RWPE2 (cell line): ENCODE data around the gene SPCS1.

Experiments used
- ATAC-seq: fragments of 200-7000 bp; cut with Tn5 transposase; 3 replicates; pipeline ENCODE4 v1.9.1; 2021; ENCODE audit warnings: low read depth
- DNase-seq: peaks from one replicate; pipeline ENCODE4 v3.0.0-alpha.2; 2020; ENCODE audit warnings: low spot score
- H3K27ac ChIP-seq: fragments of 450-650 bp; 2 replicates; pipeline ENCODE4 v1.5.1; 2017; ENCODE audit warnings: mild to moderate bottlenecking; ENCODE audit not compliant: poor library complexity, severe bottlenecking
- H3K27me3 ChIP-seq: fragments of 250-450 bp; sonication (Bioruptor Pico); 2 replicates; pipeline ENCODE4 v1.5.1; 2021; ENCODE audit warnings: mild to moderate bottlenecking, moderate library complexity; ENCODE audit not compliant: insufficient read depth, poor library complexity, severe bottlenecking
- H3K36me3 ChIP-seq: fragments of 250-450 bp; sonication (Bioruptor Pico); 2 replicates; pipeline ENCODE4 v1.5.1; 2020; ENCODE audit warnings: low read depth, mild to moderate bottlenecking, moderate library complexity
- H3K4me1 ChIP-seq: fragments of 250-450 bp; sonication (Bioruptor Pico); 2 replicates; pipeline ENCODE4 v1.5.1; 2021; ENCODE audit warnings: mild to moderate bottlenecking, moderate library complexity; ENCODE audit not compliant: insufficient read depth, poor library complexity, severe bottlenecking
- H3K4me3 ChIP-seq: fragments of 250-450 bp; sonication (Bioruptor Pico); 2 replicates; pipeline ENCODE4 v1.5.1; 2021; ENCODE audit warnings: mild to moderate bottlenecking, moderate library complexity; ENCODE audit not compliant: severe bottlenecking
- H3K9me3 ChIP-seq: fragments of 250-450 bp; sonication (Bioruptor Pico); 2 replicates; pipeline ENCODE4 v1.5.1; 2021; ENCODE audit warnings: mild to moderate bottlenecking, moderate library complexity; ENCODE audit not compliant: severe bottlenecking
- TF ChIP-seq, protein P1 (sequence below): fragments of 450-650 bp; IDR thresholded peaks from one replicate; pipeline ENCODE4 v1.5.1; 2017; ENCODE audit warnings: mild to moderate bottlenecking, moderate library complexity; ENCODE audit not compliant: poor library complexity, severe bottlenecking

SPCS1 gene

DNA sequence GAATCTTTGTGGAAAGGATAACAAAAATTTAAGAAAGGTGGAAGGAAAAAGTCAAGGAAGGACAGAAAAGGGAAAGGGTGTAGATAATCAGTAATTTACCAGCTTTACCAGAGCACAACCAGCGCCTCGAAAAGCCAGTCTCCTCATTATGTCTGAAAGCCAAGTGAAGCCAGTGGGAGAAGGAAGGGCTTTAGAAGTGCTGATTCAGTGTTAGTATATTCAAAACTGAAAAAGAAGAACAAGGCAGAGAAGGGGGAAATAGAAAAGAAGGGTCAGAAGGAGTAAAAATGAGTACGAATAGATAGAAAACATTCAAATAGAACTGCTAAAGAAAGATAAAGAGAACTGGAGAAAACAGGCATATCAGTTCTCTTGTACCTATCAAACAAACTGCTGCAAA, 24.3 kb upstream of the SPCS1 start:
- no peak for ATAC-seq
- H3K27me3 ChIP-seq = no peaks in the 10 kb centered on the region
- DNase-seq = no peak
- peaks cover 54% of the 10 kb centered on the region for H3K36me3 ChIP-seq
- TF ChIP-seq, protein P1, sequence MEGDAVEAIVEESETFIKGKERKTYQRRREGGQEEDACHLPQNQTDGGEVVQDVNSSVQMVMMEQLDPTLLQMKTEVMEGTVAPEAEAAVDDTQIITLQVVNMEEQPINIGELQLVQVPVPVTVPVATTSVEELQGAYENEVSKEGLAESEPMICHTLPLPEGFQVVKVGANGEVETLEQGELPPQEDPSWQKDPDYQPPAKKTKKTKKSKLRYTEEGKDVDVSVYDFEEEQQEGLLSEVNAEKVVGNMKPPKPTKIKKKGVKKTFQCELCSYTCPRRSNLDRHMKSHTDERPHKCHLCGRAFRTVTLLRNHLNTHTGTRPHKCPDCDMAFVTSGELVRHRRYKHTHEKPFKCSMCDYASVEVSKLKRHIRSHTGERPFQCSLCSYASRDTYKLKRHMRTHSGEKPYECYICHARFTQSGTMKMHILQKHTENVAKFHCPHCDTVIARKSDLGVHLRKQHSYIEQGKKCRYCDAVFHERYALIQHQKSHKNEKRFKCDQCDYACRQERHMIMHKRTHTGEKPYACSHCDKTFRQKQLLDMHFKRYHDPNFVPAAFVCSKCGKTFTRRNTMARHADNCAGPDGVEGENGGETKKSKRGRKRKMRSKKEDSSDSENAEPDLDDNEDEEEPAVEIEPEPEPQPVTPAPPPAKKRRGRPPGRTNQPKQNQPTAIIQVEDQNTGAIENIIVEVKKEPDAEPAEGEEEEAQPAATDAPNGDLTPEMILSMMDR = no peak
- H3K4me3 ChIP-seq = no peak overlapping the region
- H3K27ac ChIP-seq = peak overlapping the region; percentile 18
- no peaks in the 10 kb centered on the region for H3K9me3 ChIP-seq
- peaks cover 7% of the 10 kb centered on the region for H3K4me1 ChIP-seq

DNA sequence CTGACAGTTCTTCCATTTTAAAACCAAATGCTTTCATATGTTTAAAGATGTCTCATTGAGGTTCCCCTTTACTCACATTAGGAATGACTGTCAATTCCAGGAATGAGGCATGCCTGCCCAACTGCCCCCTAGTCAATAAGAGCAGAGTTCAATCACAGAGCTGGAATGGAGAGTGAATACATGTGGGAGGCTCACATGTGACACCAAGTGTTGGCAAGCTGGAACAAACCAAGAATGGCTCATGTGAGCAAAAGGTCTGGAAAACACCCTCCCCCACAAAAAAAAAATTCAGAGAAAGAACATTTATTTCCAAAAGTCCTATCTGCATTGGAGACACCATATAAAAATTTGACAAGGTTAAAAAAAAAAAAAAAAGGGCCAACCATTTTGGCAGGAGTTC, 23.9 kb upstream of the SPCS1 start:
- peaks cover 11% of the 10 kb centered on the region for H3K4me1 ChIP-seq
- TF ChIP-seq, protein P1 = peak; percentile 59
- ATAC-seq (peak; percentile 46), DNase-seq (no peak)
- peak overlapping the region; percentile 18 for H3K27ac ChIP-seq
- H3K9me3 ChIP-seq = no peaks in the 10 kb centered on the region
- no peaks in the 10 kb centered on the region for H3K27me3 ChIP-seq
- no peak overlapping the region for H3K4me3 ChIP-seq
- H3K36me3 ChIP-seq = peaks cover 54% of the 10 kb centered on the region

DNA sequence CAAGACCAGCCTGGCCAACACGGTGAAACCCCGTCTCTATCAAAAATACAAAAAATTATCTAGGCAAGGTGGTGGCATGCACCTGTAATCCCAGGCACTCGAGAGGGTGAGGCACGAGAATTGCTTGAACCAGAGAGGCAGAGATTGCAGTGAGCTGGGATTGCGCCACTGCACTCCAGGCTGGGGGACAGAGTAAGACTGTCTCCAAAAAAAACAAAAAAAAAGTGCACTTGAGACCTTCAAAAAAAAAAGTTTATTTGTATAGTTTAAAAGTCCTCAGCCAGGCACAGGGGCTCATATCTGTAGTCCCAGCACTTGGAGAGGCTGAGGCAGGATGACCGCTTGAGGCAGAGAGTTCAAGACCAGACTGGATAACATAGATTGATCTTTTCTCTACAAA, 22.3 kb upstream of the SPCS1 start:
- Histone ChIP-seq H3K9me3 (no peaks in the 10 kb centered on the region), H3K27ac (no peak overlapping the region), H3K4me3 (no peak overlapping the region), H3K36me3 (peaks cover 57% of the 10 kb centered on the region), H3K4me1 (peaks cover 18% of the 10 kb centered on the region), H3K27me3 (no peaks in the 10 kb centered on the region)
- no peak for ATAC-seq
- no peak for DNase-seq
- TF ChIP-seq, protein P1 = no peak

DNA sequence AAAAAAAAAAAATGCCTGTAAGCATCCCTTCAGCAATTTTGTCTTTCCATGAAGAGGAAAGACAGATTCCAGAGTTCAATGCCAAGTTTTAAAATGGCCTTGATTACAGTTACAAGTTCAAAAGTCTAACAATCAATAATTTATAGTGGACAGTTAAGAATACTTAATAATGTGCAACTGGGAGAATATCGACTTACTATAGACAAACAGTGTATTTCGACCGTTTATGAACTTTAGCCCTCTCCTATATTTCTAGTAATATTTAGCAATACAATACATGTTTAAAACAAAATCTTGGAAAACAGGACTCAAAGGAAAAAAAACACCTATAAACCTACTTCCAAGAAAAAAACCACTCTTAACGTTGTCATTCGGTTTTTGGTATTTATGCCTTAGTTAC, 21.7 kb upstream of the SPCS1 start:
- H3K27ac ChIP-seq = peak overlapping the region; percentile 65

DNA sequence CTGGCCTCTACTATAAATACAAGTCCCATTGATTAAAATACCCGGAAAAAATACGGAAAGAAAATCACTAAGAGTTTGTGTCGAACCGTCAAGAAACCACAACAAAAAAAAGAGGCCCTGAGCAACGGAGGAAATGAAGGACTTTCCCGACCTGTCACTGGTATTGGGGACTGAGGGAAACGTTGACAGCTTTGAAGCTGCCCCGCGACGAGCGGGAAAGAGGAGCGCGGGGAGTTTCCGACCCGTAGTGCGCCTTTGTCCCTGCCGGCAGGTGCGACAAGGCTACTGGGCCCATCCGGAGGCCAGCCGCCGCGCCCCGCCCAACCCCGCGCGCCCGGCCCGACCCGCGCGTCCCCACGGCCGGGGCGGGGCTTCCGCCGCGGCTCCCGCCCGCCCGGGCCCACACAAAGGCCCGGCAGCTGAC, 20.6 kb upstream of the SPCS1 start:
- Histone ChIP-seq H3K4me1 (peaks cover 19% of the 10 kb centered on the region), H3K9me3 (no peaks in the 10 kb centered on the region), H3K27ac (peak overlapping the region; percentile 65), H3K36me3 (peaks cover 60% of the 10 kb centered on the region), H3K27me3 (no peaks in the 10 kb centered on the region), H3K4me3 (peak overlapping the region; percentile 84)
- DNase-seq (no peak), ATAC-seq (peak; percentile 75)
- TF ChIP-seq, protein P1 = no peak

More for the DNA sequence above, 21.7 kb upstream of the SPCS1 start:
- peaks cover 19% of the 10 kb centered on the region for H3K4me1 ChIP-seq
- no peaks in the 10 kb centered on the region for H3K27me3 ChIP-seq
- ATAC-seq (no peak), DNase-seq (no peak)
- peaks cover 57% of the 10 kb centered on the region for H3K36me3 ChIP-seq
- peak overlapping the region; percentile 84 for H3K4me3 ChIP-seq
- no peaks in the 10 kb centered on the region for H3K9me3 ChIP-seq
- TF ChIP-seq, protein P1 = no peak
